ENCODE results near the gene CIROP.
A peak's percentile ranks its signal among the peaks of the same experiment; 100 is the strongest.

CIROP gene

GRCh38 chr14:23057757-23058653, 46.8 kb downstream of the CIROP start:
- TF ChIP-seq CTCF (IDR thresholded peaks at IDR 0.05; ENCODE audit: control insufficient read depth, insufficient read depth, low read depth, low read length, missing control alignments) = peak; percentile 94
- peak overlapping the region; percentile 38 for H3K4me3 ChIP-seq (ENCODE audit: control insufficient read depth, low read depth, low read length)
- DNase-seq (ENCODE audit: low read depth) = no peak

GRCh38 chr14:23056956-23057756, 47.6 kb downstream of the CIROP start, which contains the start of gene CDH24:
TSS of gene CDH24 (minus strand) at chr14:23057520. CDS start at chr14:23055733, 1,787 bp downstream.
- H3K4me3 ChIP-seq (ENCODE audit: control insufficient read depth, low read depth, low read length) = peak within 1 kb of the TSS; percentile 38
- DNase-seq (ENCODE audit: low read depth) = no peak
- TF ChIP-seq CTCF (IDR thresholded peaks at IDR 0.05; ENCODE audit: control insufficient read depth, insufficient read depth, low read depth, low read length, missing control alignments) = no peak

- H3K4me3 ChIP-seq (ENCODE audit: control insufficient read depth, low read depth, low read length) = peak overlapping the region; percentile 36
- no peak for DNase-seq (ENCODE audit: low read depth)
- TF ChIP-seq CTCF (IDR thresholded peaks at IDR 0.05; ENCODE audit: control insufficient read depth, insufficient read depth, low read depth, low read length, missing control alignments) = peak; percentile 90
These were observed 48.4 kb downstream of the CIROP start for GRCh38 chr14:23056145-23056955.

- TF ChIP-seq CTCF (IDR thresholded peaks at IDR 0.05; ENCODE audit: control insufficient read depth, insufficient read depth, low read depth, low read length, missing control alignments) = no peak
- H3K4me3 ChIP-seq (ENCODE audit: control insufficient read depth, low read depth, low read length) = no peak overlapping the region
- no peak for DNase-seq (ENCODE audit: low read depth)
These were observed 49.1 kb downstream of the CIROP start for GRCh38 chr14:23055621-23056144.

GRCh38 chr14:23055147-23055550, 49.6 kb downstream of the CIROP start:
- TF ChIP-seq CTCF (IDR thresholded peaks at IDR 0.05; ENCODE audit: control insufficient read depth, insufficient read depth, low read depth, low read length, missing control alignments) = no peak
- DNase-seq (ENCODE audit: low read depth) = no peak
- H3K4me3 ChIP-seq (ENCODE audit: control insufficient read depth, low read depth, low read length) = no peak overlapping the region

Measured in AG09309 (cell line).